HEK293 (cell line): ENCODE measurements around the gene UNC93A.
"Not testable (repeated sequence)": the region's sequence is repeated elsewhere in the genome, so short reads cannot be mapped to it uniquely, and the experiment has no call there.

ENCODE experiments used
- CTCF ChIA-PET: fragments of 350-600 bp; formaldehyde crosslinking; extraction: SDS; loops from one replicate; lab custom pipeline; 2021; ENCODE audit warnings: antibody characterized with exemption; lab: Yijun Ruan, JAX
- POLR2A ChIA-PET: fragments of 300-600 bp; formaldehyde crosslinking; extraction: SDS; loops from one replicate; lab custom pipeline; 2020; ENCODE audit warnings: antibody characterized with exemption, inconsistent platforms; lab: Yijun Ruan, JAX
- H3K27ac ChIP-seq: fragments of 200-500 bp; sonication (Bioruptor generic); 2 replicates; pipeline ENCODE4 v1.5.1; 2014; ENCODE audit warnings: low read depth, low read length, control low read depth, inconsistent platforms; ENCODE audit errors: extremely low read depth
- H3K36me3 ChIP-seq, 2 experiments: fragments of 200-500 bp in 1 of 2; sonication (Bioruptor generic) in 1 of 2; 1 replicate in 1 of 2; 2 replicates in 1 of 2; pipeline ENCODE4 v1.5.1; 2014 to 2017; ENCODE audit warnings: inconsistent platforms in 2 of 2, low read length in 2 of 2; ENCODE audit not compliant: control insufficient read depth in 2 of 2, insufficient read depth in 1 of 2
- H3K4me1 ChIP-seq: fragments of 200-500 bp; sonication (Bioruptor generic); 2 replicates; pipeline ENCODE4 v1.5.1; 2014; ENCODE audit warnings: mild to moderate bottlenecking, low read length, inconsistent platforms; ENCODE audit not compliant: control insufficient read depth, insufficient read depth
- H3K4me3 ChIP-seq: 2 replicates; pipeline ENCODE4 v1.5.1; 2011; ENCODE audit warnings: low read depth, mild to moderate bottlenecking, control low read depth, low read length, moderate library complexity
- H3K9me3 ChIP-seq: fragments of 200-500 bp; sonication (Bioruptor generic); 2 replicates; pipeline ENCODE4 v1.5.1; 2014; ENCODE audit warnings: low read depth, low read length, inconsistent platforms; ENCODE audit not compliant: control insufficient read depth, insufficient read depth
- SP3 ChIP-seq: fragments of 450-650 bp; formaldehyde crosslinking; IDR thresholded peaks from 2 replicates; pipeline ENCODE4 v1.5.1; 2016; ENCODE audit warnings: missing biosample characterization, missing genetic modification characterization
- ZNF121 ChIP-seq: fragments of 450-650 bp; formaldehyde crosslinking; IDR thresholded peaks from 2 replicates; pipeline ENCODE4 v1.5.1; 2016; ENCODE audit warnings: missing biosample characterization, missing genetic modification characterization
- ZNF423 ChIP-seq: fragments of 450-650 bp; formaldehyde crosslinking; IDR thresholded peaks from 2 replicates; pipeline ENCODE4 v1.5.1; 2016; ENCODE audit warnings: missing biosample characterization, missing genetic modification characterization
- ZNF837 ChIP-seq: fragments of 450-650 bp; formaldehyde crosslinking; IDR thresholded peaks from 2 replicates; pipeline ENCODE4 v1.5.1; 2016; ENCODE audit warnings: missing biosample characterization, missing genetic modification characterization
- TF ChIP-seq, protein P1 (sequence below): fragments of 450-650 bp; formaldehyde crosslinking; IDR thresholded peaks from 2 replicates; pipeline ENCODE4 v1.5.1; 2016; ENCODE audit warnings: missing biosample characterization, missing genetic modification characterization
- TF ChIP-seq, protein P2 (sequence below): fragments of 450-650 bp; formaldehyde crosslinking; IDR thresholded peaks from 2 replicates; pipeline ENCODE4 v1.5.1; 2017; ENCODE audit warnings: missing biosample characterization, missing genetic modification characterization
- TF ChIP-seq, protein P3 (sequence below): fragments of 450-650 bp; formaldehyde crosslinking; IDR thresholded peaks from 2 replicates; pipeline ENCODE4 v1.5.1; 2016; ENCODE audit warnings: missing biosample characterization, missing genetic modification characterization
- TF ChIP-seq, protein P4 (sequence below): fragments of 450-650 bp; formaldehyde crosslinking; IDR thresholded peaks from 2 replicates; pipeline ENCODE4 v1.5.1; 2016; ENCODE audit warnings: missing biosample characterization, missing genetic modification characterization

UNC93A gene

DNA sequence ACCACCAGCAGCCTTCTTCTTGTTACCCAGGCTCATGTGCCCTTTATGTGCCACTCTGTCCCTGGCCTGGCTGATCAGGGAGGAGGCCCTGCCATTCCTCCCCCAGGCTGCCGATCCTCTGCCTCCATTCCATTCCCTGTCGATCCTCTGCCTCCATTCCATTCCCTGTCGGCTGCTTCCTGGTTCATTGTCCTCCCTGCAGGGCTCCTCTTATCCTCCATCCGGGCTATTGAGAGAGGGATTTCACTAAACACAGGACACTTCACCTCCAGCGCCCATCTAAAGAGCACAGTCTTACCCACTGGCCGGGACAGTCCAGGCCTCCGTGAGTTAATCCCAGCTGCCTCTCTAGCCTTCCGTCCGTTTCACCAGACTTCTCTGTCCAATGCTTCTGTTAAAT, 26.1 kb downstream of the UNC93A start (continued):
- TF ChIP-seq SP3 (tag by site-specific recombination) (no peak), ZNF121 (tag by site-specific recombination) (no peak), ZNF837 (no peak), ZNF423 (tag by site-specific recombination) (no peak)
- TF ChIP-seq, protein P1, sequence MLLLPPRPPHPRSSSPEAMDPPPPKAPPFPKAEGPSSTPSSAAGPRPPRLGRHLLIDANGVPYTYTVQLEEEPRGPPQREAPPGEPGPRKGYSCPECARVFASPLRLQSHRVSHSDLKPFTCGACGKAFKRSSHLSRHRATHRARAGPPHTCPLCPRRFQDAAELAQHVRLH (tag by site-specific recombination), result no peak
- TF ChIP-seq, protein P2, sequence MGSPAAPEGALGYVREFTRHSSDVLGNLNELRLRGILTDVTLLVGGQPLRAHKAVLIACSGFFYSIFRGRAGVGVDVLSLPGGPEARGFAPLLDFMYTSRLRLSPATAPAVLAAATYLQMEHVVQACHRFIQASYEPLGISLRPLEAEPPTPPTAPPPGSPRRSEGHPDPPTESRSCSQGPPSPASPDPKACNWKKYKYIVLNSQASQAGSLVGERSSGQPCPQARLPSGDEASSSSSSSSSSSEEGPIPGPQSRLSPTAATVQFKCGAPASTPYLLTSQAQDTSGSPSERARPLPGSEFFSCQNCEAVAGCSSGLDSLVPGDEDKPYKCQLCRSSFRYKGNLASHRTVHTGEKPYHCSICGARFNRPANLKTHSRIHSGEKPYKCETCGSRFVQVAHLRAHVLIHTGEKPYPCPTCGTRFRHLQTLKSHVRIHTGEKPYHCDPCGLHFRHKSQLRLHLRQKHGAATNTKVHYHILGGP (tag by site-specific recombination), result no peak
- TF ChIP-seq, protein P3, sequence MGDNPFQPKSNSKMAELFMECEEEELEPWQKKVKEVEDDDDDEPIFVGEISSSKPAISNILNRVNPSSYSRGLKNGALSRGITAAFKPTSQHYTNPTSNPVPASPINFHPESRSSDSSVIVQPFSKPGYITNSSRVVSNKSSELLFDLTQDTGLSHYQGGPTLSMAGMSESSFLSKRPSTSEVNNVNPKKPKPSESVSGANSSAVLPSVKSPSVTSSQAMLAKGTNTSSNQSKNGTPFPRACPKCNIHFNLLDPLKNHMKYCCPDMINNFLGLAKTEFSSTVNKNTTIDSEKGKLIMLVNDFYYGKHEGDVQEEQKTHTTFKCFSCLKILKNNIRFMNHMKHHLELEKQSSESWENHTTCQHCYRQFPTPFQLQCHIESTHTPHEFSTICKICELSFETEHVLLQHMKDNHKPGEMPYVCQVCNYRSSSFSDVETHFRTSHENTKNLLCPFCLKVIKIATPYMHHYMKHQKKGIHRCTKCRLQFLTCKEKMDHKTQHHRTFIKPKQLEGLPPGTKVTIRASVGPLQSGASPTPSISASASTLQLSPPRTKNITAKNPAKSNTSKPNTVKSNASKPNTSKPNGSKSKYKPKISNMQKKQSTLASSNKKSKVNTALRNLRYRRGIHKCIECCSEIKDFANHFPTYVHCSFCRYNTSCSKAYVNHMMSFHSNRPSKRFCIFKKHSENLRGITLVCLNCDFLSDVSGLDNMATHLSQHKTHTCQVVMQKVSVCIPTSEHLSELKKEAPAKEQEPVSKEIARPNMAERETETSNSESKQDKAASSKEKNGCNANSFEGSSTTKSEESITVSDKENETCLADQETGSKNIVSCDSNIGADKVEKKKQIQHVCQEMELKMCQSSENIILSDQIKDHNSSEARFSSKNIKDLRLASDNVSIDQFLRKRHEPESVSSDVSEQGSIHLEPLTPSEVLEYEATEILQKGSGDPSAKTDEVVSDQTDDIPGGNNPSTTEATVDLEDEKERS (tag by site-specific recombination), result no peak
- TF ChIP-seq, protein P4, sequence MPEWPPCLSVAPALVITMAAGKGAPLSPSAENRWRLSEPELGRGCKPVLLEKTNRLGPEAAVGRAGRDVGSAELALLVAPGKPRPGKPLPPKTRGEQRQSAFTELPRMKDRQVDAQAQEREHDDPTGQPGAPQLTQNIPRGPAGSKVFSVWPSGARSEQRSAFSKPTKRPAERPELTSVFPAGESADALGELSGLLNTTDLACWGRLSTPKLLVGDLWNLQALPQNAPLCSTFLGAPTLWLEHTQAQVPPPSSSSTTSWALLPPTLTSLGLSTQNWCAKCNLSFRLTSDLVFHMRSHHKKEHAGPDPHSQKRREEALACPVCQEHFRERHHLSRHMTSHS, result no peak

DNA sequence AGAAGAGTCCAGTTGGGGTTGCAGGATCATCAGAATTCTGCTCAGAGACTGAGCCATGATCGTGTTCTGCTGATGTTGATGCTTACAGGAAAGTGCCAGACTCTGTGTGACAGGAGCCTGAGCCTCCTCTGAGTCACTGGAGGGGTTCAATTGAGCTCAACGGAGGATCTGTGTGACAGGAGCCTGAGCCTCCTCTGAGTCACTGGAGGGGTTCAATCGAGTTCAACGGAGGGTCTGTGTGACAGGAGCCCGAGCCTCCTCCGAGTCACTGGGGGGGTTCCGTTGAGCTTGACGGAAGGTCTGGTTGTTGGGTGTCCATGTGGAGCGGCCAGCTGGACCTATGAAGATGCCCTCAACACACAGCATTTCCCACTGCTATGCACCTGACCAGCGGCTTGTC, 27.2 kb downstream of the UNC93A start:
- H3K4me1 ChIP-seq, H3K9me3 ChIP-seq, H3K4me3 ChIP-seq, H3K27ac ChIP-seq, POLR2A ChIA-PET, H3K36me3 ChIP-seq: not testable (repeated sequence)
- CTCF ChIA-PET, result interaction anchor here (0.7 to 1.8 kb wide), 4 partner anchors 14 to 708 kb away, joined by 3 to 4 read pairs (median 4); no protein-coding TSS in a partner anchor

DNA sequence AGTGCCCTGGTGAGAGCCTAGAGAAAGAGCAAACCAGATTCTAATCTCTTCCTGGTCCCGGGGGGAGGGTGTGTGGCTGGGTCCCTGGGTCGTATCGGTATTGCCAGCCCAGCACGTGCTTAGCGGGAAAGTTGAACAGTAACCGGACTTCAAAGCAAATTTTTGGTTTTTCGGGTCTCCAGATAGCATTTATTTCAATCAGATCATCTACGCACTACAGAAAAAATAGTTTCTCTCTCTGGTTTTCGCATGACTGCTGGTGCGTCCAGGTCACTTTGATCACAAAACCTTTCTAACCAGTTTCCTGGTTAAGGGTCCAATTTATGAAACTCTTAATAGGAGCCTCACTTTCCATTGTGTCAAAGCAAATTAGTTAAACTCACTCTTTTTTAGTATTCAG, 27.7 kb downstream of the UNC93A start:
- H3K4me3 ChIP-seq, POLR2A ChIA-PET, H3K4me1 ChIP-seq, H3K9me3 ChIP-seq, H3K36me3 ChIP-seq, H3K27ac ChIP-seq: not testable (repeated sequence)
- CTCF ChIA-PET, result interaction anchor here (0.7 to 1.8 kb wide), 3 partner anchors 32 to 707 kb away, joined by 3 to 4 read pairs (median 4); no protein-coding TSS in a partner anchor

DNA sequence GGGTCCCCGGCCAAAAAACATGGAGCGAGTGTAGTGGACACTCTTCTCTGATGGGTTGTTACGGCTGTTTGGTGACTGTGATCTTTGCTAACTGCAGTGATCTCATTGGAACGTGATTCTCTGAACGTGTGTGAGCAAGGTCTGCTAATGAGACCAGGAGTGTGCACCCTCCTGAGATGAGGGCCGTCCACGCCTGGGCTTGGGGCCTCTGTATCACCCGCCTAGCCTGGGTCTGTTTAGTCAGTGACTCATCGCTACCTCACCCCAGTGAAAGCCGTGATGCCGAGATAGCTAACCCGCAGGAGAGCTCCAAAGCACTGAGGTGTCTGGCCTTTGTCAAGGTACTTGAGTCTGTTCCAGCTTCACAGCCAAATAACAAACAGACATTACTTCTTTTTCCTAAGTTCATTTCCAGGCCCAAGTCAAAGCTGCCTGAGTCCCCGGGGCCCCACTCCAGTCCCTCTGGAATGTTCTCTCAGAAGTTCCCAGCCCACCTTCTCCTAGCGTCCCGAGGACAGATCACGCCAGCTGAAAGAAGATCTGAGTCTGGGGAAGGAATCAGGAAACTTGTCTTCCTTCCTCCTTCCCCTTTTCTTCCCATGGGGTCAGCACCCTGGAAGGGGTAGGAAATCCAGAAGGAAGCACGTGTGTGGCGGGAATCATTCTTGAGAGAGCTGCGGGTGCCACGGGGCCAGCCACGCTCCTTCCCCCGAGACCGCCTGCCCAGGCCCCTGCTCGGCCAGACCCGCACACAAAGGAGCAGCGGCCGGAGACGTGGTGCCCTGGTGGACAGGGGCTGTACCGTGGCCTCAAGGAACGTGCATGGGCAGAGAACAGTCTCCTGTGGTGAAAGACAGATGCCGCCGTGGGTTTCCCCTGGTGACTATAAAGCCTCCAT, 29.0 kb downstream of the UNC93A start:
- H3K4me3 ChIP-seq, H3K36me3 ChIP-seq, CTCF ChIA-PET, H3K9me3 ChIP-seq, H3K4me1 ChIP-seq, H3K27ac ChIP-seq, POLR2A ChIA-PET: not testable (repeated sequence)

DNA sequence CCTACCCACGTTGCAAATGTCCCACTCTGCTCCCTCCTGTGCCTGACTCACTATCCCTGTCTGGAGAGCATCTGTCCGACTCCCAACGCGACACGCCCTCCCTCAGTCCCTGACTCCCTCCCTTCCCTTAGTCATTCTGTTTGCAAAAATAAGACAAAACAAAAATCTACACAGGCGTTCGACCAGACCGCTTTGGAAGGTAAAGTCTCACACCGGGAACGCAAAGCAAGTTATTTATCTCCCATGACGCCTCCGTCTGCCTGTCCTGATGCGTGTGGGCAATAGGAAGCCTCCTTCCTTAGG, 29.6 kb downstream of the UNC93A start:
- H3K27ac ChIP-seq, H3K4me3 ChIP-seq, CTCF ChIA-PET, H3K4me1 ChIP-seq, H3K36me3 ChIP-seq, POLR2A ChIA-PET, H3K9me3 ChIP-seq: not testable (repeated sequence)

DNA sequence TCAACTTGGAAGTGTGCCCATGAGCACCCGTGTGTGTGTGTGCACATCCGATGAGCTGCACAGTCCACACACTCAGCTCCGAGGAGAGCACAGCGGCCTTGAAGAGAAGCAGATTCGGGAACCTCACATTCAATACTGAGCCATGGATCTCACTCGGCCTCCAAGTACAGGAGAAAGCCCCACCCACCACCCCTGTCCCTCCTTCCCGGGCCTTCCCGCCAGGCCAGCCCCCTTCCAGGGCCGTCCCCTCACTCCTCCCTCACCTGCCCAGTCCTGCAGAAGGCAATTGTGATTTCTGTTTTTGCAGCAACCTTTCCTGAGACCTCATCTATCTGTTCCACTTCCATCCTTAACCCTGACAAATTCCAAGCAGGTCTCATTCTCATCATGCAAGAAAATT, 30.1 kb downstream of the UNC93A start:
- H3K9me3 ChIP-seq, H3K27ac ChIP-seq, CTCF ChIA-PET, H3K4me1 ChIP-seq, H3K36me3 ChIP-seq, POLR2A ChIA-PET, H3K4me3 ChIP-seq: not testable (repeated sequence)
